Gastroesophageal sphincter (tissue), 3 donors: Measurements from ENCODE around the gene REG3A.

Source experiments
- CTCF ChIP-seq, 4 experiments: fragments of 200-600 bp in 2 of 4; fragments of 450-650 bp in 2 of 4; sonication (generic) in 1 of 4; IDR thresholded peaks; one replicate each; pipeline ENCODE4 v1.5.1; 2017 to 2019; ENCODE audit warnings: antibody characterized with exemption in 4 of 4, mild to moderate bottlenecking in 2 of 4, moderate library complexity in 2 of 4
- EP300 ChIP-seq: sonication (generic); formaldehyde crosslinking; IDR thresholded peaks from one replicate; pipeline ENCODE4 v1.6.1; 2017; ENCODE audit warnings: antibody characterized with exemption, mild to moderate bottlenecking
- POLR2A ChIP-seq, 2 donors: fragments of 450-650 bp; IDR thresholded peaks; one replicate each; pipeline ENCODE4 v1.6.1; 2017; ENCODE audit warnings: antibody characterized with exemption in 2 of 2, mild to moderate bottlenecking in 2 of 2, moderate library complexity in 1 of 2
- POLR2AphosphoS5 ChIP-seq: sonication (generic); formaldehyde crosslinking; IDR thresholded peaks from one replicate; pipeline ENCODE4 v1.6.1; 2017; ENCODE audit warnings: antibody characterized with exemption

- TF ChIP-seq POLR2AphosphoS5 (no peak), CTCF (IDR thresholded peaks at IDR 0.05) (no peak), POLR2A (IDR thresholded peaks at IDR 0.05) (no peak), EP300 (no peak)
Observed at GRCh38 chr2:79155826-79156476, 3.6 kb downstream of the REG3A start.
